ENCODE results near the gene FYB2.

DNA sequence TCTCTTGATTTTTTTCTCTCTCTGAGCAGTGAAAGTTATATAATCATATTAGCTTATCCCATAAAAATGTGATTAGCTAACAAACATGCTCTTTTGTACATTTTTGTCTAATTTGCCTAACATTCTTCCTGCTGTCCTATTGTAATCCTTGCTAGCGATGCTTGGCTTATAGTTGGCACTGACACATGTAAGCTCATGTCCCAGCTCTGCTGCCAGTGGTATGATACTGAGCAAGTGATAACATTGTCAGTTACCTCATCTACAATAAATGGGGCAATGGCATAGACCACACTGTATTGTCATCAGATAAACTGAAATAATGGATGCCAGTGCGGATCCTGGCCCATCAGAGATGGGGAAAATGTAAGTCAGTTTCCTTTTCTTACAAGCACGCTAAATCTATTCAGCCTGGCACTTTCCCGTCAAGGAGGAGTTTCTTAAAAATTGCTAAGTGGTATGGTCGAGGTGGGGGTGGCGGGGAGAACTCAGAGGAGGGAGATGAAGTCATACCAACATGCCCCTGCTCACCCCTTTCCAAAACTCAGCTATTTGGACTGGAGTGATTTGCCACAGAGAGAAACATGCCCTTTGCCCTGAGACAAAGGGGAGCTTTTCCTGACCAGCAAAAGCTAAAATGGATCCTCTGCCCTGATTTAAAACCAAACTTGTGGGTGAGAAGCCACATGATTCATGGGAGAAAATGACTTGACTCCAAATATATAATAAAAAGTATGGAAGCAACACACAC, 1.3 kb downstream of the FYB2 start:
- TF ChIP-seq, protein P1, sequence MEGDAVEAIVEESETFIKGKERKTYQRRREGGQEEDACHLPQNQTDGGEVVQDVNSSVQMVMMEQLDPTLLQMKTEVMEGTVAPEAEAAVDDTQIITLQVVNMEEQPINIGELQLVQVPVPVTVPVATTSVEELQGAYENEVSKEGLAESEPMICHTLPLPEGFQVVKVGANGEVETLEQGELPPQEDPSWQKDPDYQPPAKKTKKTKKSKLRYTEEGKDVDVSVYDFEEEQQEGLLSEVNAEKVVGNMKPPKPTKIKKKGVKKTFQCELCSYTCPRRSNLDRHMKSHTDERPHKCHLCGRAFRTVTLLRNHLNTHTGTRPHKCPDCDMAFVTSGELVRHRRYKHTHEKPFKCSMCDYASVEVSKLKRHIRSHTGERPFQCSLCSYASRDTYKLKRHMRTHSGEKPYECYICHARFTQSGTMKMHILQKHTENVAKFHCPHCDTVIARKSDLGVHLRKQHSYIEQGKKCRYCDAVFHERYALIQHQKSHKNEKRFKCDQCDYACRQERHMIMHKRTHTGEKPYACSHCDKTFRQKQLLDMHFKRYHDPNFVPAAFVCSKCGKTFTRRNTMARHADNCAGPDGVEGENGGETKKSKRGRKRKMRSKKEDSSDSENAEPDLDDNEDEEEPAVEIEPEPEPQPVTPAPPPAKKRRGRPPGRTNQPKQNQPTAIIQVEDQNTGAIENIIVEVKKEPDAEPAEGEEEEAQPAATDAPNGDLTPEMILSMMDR (IDR thresholded peaks at IDR 0.05 in 8 of 11, conservative IDR thresholded peaks at IDR 0.05 in 3 of 11): no peak
- no peak for TF ChIP-seq POLR2AphosphoS5 (IDR thresholded peaks at IDR 0.05)

Measured in spleen (tissue), 7 donors.